HEK293 (cell line): Measurements from ENCODE around the gene PDHX.

Source experiments
- CTCF ChIA-PET: fragments of 350-600 bp; formaldehyde crosslinking; extraction: SDS; loops from one replicate; lab custom pipeline; 2021; ENCODE audit warnings: antibody characterized with exemption; lab: Yijun Ruan, JAX
- POLR2A ChIA-PET: fragments of 300-600 bp; formaldehyde crosslinking; extraction: SDS; loops from one replicate; lab custom pipeline; 2020; ENCODE audit warnings: antibody characterized with exemption, inconsistent platforms; lab: Yijun Ruan, JAX
- H3K27ac ChIP-seq: fragments of 200-500 bp; sonication (Bioruptor generic); 2 replicates; pipeline ENCODE4 v1.5.1; 2014; ENCODE audit warnings: low read depth, low read length, control low read depth, inconsistent platforms; ENCODE audit errors: extremely low read depth
- H3K36me3 ChIP-seq, 2 experiments: fragments of 200-500 bp in 1 of 2; sonication (Bioruptor generic) in 1 of 2; 1 replicate in 1 of 2; 2 replicates in 1 of 2; pipeline ENCODE4 v1.5.1; 2014 to 2017; ENCODE audit warnings: inconsistent platforms in 2 of 2, low read length in 2 of 2; ENCODE audit not compliant: control insufficient read depth in 2 of 2, insufficient read depth in 1 of 2
- H3K4me1 ChIP-seq: fragments of 200-500 bp; sonication (Bioruptor generic); 2 replicates; pipeline ENCODE4 v1.5.1; 2014; ENCODE audit warnings: mild to moderate bottlenecking, low read length, inconsistent platforms; ENCODE audit not compliant: control insufficient read depth, insufficient read depth
- H3K4me3 ChIP-seq: 2 replicates; pipeline ENCODE4 v1.5.1; 2011; ENCODE audit warnings: low read depth, mild to moderate bottlenecking, control low read depth, low read length, moderate library complexity
- H3K9me3 ChIP-seq: fragments of 200-500 bp; sonication (Bioruptor generic); 2 replicates; pipeline ENCODE4 v1.5.1; 2014; ENCODE audit warnings: low read depth, low read length, inconsistent platforms; ENCODE audit not compliant: control insufficient read depth, insufficient read depth
- BCL6B ChIP-seq: fragments of 450-650 bp; formaldehyde crosslinking; IDR thresholded peaks from 2 replicates; pipeline ENCODE4 v1.5.1; 2017; ENCODE audit warnings: missing biosample characterization, missing genetic modification characterization
- CTCF ChIP-seq: fragments of 450-650 bp; formaldehyde crosslinking; IDR thresholded peaks from 2 replicates; pipeline ENCODE4 v1.5.1; 2016; ENCODE audit warnings: missing biosample characterization, missing genetic modification characterization
- HIC1 ChIP-seq: fragments of 450-650 bp; formaldehyde crosslinking; IDR thresholded peaks from 2 replicates; pipeline ENCODE4 v1.5.1; 2016; ENCODE audit warnings: missing biosample characterization, missing genetic modification characterization
- HOXC10 ChIP-seq: sonication (generic); formaldehyde crosslinking; IDR thresholded peaks from 2 replicates; pipeline ENCODE4 v1.8.1; 2023; ENCODE audit warnings: mild to moderate bottlenecking, missing genetic modification reagents
- MZF1 ChIP-seq: fragments of 450-650 bp; formaldehyde crosslinking; IDR thresholded peaks from 2 replicates; pipeline ENCODE4 v1.5.1; 2017; ENCODE audit warnings: missing biosample characterization, missing genetic modification characterization, borderline replicate concordance
- PATZ1 ChIP-seq: fragments of 450-650 bp; formaldehyde crosslinking; IDR thresholded peaks from 2 replicates; pipeline ENCODE4 v1.5.1; 2016; ENCODE audit warnings: missing biosample characterization, missing genetic modification characterization
- RBAK ChIP-seq: fragments of 450-650 bp; formaldehyde crosslinking; IDR thresholded peaks from 2 replicates; pipeline ENCODE4 v1.5.1; 2016; ENCODE audit warnings: missing biosample characterization, missing genetic modification characterization
- ZBTB20 ChIP-seq: fragments of 450-650 bp; formaldehyde crosslinking; IDR thresholded peaks from 2 replicates; pipeline ENCODE4 v1.5.1; 2016; ENCODE audit warnings: missing biosample characterization, missing genetic modification characterization
- ZNF114 ChIP-seq: fragments of 450-650 bp; formaldehyde crosslinking; IDR thresholded peaks from 2 replicates; pipeline ENCODE4 v1.5.0; 2017; ENCODE audit warnings: missing biosample characterization, missing genetic modification characterization
- ZNF416 ChIP-seq: fragments of 450-650 bp; formaldehyde crosslinking; IDR thresholded peaks from 2 replicates; pipeline ENCODE4 v1.5.1; 2016; ENCODE audit warnings: missing biosample characterization, missing genetic modification characterization
- ZNF558 ChIP-seq: fragments of 450-650 bp; formaldehyde crosslinking; IDR thresholded peaks from 2 replicates; pipeline ENCODE4 v1.5.1; 2016; ENCODE audit warnings: missing biosample characterization, missing genetic modification characterization
- ZNF624 ChIP-seq: fragments of 450-650 bp; formaldehyde crosslinking; IDR thresholded peaks from 2 replicates; pipeline ENCODE4 v1.5.1; 2017; ENCODE audit warnings: missing biosample characterization, missing genetic modification characterization
- ZNF654 ChIP-seq: fragments of 450-650 bp; formaldehyde crosslinking; IDR thresholded peaks from 2 replicates; pipeline ENCODE4 v1.5.1; 2016; ENCODE audit warnings: low read depth, missing biosample characterization, missing genetic modification characterization
- ZNF658 ChIP-seq: fragments of 450-650 bp; formaldehyde crosslinking; IDR thresholded peaks from 2 replicates; pipeline ENCODE4; 2016; ENCODE audit warnings: missing biosample characterization, missing genetic modification characterization
- ZNF664 ChIP-seq: fragments of 450-650 bp; formaldehyde crosslinking; IDR thresholded peaks from 2 replicates; pipeline ENCODE4 v1.5.1; 2016; ENCODE audit warnings: missing biosample characterization, missing genetic modification characterization
- ZNF677 ChIP-seq: fragments of 450-650 bp; IDR thresholded peaks from 2 replicates; pipeline ENCODE4 v1.5.0; 2018; ENCODE audit warnings: missing biosample characterization, mild to moderate bottlenecking, missing genetic modification characterization, moderate library complexity
- ZSCAN16 ChIP-seq: fragments of 450-650 bp; formaldehyde crosslinking; IDR thresholded peaks from 2 replicates; pipeline ENCODE4 v1.5.1; 2016; ENCODE audit warnings: missing biosample characterization, missing genetic modification characterization
- ZSCAN4 ChIP-seq: fragments of 450-650 bp; formaldehyde crosslinking; IDR thresholded peaks from 2 replicates; pipeline ENCODE4 v1.5.1; 2017; ENCODE audit warnings: missing biosample characterization, missing genetic modification characterization
- ZSCAN5A ChIP-seq: fragments of 450-650 bp; formaldehyde crosslinking; IDR thresholded peaks from 2 replicates; pipeline ENCODE4 v1.5.1; 2016; ENCODE audit warnings: missing biosample characterization, missing genetic modification characterization
- ZXDB ChIP-seq: fragments of 450-650 bp; formaldehyde crosslinking; IDR thresholded peaks from 2 replicates; pipeline ENCODE4 v1.5.1; 2016; ENCODE audit warnings: missing biosample characterization, missing genetic modification characterization

Gene PDHX

GRCh38 chr11:34926101-34926830 lies 9.8 kb downstream of the PDHX start:
- Histone ChIP-seq H3K4me1 (0 out of 2 replicates have a peak, but pooled peaks cover 4% of the 10 kb centered on the region), H3K9me3 (no peaks in the 10 kb centered on the region), H3K27ac (no peak overlapping the region)
- CTCF ChIA-PET, result interaction anchor here (0.6 to 4.7 kb wide), 45 partner anchors 9 to 1339 kb away, joined by 3 to 85 read pairs (median 4); partner anchors contain the start of genes APIP and PDHX
- TF ChIP-seq PATZ1 (tag by site-specific recombination) (no peak), HOXC10 (CRISPR knock-in tag) (no peak), BCL6B (tag by site-specific recombination) (no peak), ZNF664 (tag by site-specific recombination) (peak; percentile 86), CTCF (tag by site-specific recombination) (peak; percentile 33; the same call in 1 of the 2 replicates), ZNF654 (peak; percentile 67)
- TF ChIP-seq, all 188 proteins: peak for 3
- Histone ChIP-seq H3K4me3 (no peak overlapping the region), H3K36me3 (no peaks in the 10 kb centered on the region)
- POLR2A ChIA-PET, result no interaction called here

GRCh38 chr11:34926831-34927132 lies 10.4 kb downstream of the PDHX start:
- 0 out of 2 replicates have a peak, but pooled peaks cover 4% of the 10 kb centered on the region for H3K4me1 ChIP-seq
- POLR2A ChIA-PET, result no interaction called here
- no peak for TF ChIP-seq ZNF677
- TF ChIP-seq ZNF658 (tag by site-specific recombination), result no peak
- no peak for TF ChIP-seq ZNF416
- TF ChIP-seq HIC1, result no peak
- TF ChIP-seq, all 188 proteins: peak for 0
- CTCF ChIA-PET, result interaction anchor here (0.6 to 4.7 kb wide), 43 partner anchors 8 to 1339 kb away, joined by 3 to 85 read pairs (median 4); partner anchors contain the start of genes APIP and PDHX
- no peak overlapping the region for H3K27ac ChIP-seq
- no peaks in the 10 kb centered on the region for H3K36me3 ChIP-seq
- no peaks in the 10 kb centered on the region for H3K9me3 ChIP-seq
- no peak overlapping the region for H3K4me3 ChIP-seq

GRCh38 chr11:34928268-34928959 lies 12.0 kb downstream of the PDHX start:
- Histone ChIP-seq H3K4me1 (0 out of 2 replicates have a peak, but pooled peaks cover 4% of the 10 kb centered on the region), H3K36me3 (peaks cover 0 to 5% of the 10 kb centered on the region in 2 experiments; a peak in 1 of 3 replicates), H3K27ac (no peak overlapping the region), H3K4me3 (no peak overlapping the region), H3K9me3 (no peaks in the 10 kb centered on the region)
- CTCF ChIA-PET, result interaction anchor here (1.5 to 2.2 kb wide), 2 partner anchors 12 to 464 kb away, joined by 3 to 13 read pairs; no protein-coding TSS in a partner anchor
- POLR2A ChIA-PET, result no interaction called here
- no peak for TF ChIP-seq ZSCAN5A (tag by site-specific recombination)
- TF ChIP-seq ZBTB20, result no peak
- no peak for TF ChIP-seq ZSCAN16
- TF ChIP-seq MZF1 (tag by site-specific recombination), result no peak
- TF ChIP-seq ZNF114 (tag by site-specific recombination), result no peak
- no peak for TF ChIP-seq ZNF624 (tag by site-specific recombination)
- no peak for TF ChIP-seq ZSCAN4 (tag by site-specific recombination)
- TF ChIP-seq ZNF677, result no peak
- no peak for TF ChIP-seq ZNF558 (tag by site-specific recombination)
- TF ChIP-seq RBAK (tag by site-specific recombination), result no peak
- no peak for TF ChIP-seq ZXDB (tag by site-specific recombination)
